ENCODE results near the gene LRCH1. TPM values are rescaled to one million over a fixed set of nuclear protein-coding genes. Genes with fewer than 3 reads are reported as not detected.
A peak's percentile ranks its signal among the peaks of the same experiment; 100 is the strongest.

Gene LRCH1
- polyA plus RNA-seq, 3 donors = 30.0 to 33.8 (median 32.2) TPM

- DNase-seq = no peak
Observed at GRCh38 chr13:46698014-46698413, 145.0 kb downstream of the LRCH1 start.

DNA sequence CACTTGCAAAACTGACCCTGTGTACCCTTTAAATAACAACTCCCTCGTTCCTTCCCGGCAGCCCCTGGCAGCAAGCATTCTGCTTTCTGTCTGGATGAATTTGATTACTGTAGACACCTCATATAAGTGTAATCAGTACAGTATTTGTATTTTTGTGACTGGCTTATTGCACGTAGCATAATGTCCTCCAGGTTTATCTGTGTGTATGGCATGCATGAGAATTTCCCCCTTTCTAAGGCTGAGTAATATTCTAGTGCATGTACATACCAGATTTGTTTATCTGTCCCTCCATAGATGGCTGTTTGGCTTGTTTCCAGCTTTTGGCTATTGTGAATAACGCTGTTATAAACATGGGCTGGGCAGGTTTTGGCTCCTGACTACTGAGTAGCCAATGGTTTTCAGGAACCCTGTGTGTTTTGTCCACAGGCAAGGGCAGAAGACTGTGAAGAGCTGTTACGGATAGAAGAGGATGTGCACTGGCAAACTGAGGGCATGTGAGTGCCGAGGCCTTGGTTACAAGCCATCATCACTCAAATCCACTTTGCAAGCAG is 146.0 kb downstream of the LRCH1 start:
- DNase-seq = no peak

DNA sequence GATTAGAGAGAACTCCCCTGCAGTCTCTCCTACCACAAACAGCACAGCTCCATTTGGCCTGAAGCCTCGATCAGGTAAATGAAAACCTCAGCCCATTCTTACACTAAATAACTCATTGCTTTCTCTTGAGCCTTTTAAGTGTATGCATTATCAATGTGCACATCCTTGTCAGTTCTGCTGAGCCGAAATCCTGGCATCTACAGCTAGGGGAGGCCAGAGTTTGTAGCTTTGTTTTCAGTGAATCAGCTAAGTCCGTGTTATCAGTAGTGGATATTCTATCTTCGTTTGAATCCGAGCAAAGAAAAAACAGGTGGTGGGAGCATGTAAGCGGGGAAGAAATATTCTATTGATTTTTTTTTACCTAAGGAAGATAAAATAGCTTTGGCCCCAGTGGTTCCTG is 159.6 kb downstream of the LRCH1 start:
- no peak for DNase-seq

- DNase-seq = no peak
Observed at GRCh38 chr13:46715363-46715762, 162.4 kb downstream of the LRCH1 start.

GRCh38 chr13:46716821-46717220 is 163.9 kb downstream of the LRCH1 start:
- DNase-seq = peak; percentile 50

- DNase-seq = no peak
Observed at GRCh38 chr13:46717275-46717674, 164.3 kb downstream of the LRCH1 start.

GRCh38 chr13:46717856-46718255 is 164.9 kb downstream of the LRCH1 start:
- DNase-seq = no peak

DNA sequence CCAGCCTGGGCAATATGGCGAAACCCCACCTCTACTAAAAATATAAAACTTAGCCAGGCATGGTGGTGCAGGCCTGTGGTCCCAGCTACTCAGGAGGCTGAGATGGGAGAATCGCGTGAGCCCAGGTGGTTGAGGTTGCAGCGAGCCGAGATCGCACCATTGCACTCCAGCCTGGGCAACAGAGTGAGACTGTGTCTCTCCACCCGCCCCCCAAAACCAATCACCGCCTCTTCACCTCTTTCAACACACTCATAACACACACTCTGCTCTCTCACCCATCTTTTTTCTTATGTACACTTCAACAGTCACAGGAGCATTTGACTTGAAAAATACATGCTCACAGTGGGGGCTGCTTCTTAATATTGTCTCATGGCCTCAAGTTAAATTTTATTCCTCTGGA is 167.2 kb downstream of the LRCH1 start:
- no peak for DNase-seq

- peak; percentile 42 for DNase-seq
Observed at GRCh38 chr13:46721054-46721453, 168.1 kb downstream of the LRCH1 start.

DNA sequence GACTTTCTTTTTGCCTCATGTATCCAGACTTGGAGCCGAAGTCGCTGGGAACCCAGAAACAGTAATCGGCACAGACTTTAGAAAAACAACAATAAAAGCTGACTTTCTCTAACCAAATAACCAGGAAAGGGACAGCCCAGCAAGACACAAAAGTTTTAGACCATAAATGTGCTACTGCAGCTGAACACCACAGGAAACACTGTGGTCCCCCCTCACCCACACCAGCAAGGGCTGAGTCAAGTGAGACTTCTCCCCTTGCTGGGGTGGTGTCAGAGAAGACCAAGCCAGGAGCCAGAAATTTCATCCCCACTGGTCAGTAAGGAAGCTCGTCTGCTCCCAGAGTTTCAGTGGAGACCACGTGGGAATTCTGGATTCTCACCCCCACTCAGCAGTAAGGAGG is 173.4 kb downstream of the LRCH1 start:
- DNase-seq = no peak

DNA sequence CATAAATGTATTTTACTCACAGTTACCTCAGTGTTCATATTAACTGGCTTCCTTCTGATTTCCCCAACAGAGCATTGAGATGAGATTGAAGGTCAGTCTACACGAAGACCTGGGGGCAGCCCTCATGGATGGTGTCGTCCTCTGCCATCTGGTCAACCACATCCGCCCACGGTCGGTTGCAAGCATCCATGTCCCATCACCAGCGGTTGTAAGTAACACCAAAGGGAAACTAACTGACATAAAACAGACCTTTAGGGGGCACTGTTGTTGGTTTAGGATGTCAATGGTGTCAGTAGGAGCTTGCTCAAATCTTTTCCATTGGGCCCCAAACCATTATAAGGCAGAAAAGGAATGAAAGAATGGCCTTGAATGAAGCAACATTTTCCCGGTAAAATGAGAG is 175.8 kb downstream of the LRCH1 start:
- DNase-seq = no peak

GRCh38 chr13:46731535-46731934 is 178.6 kb downstream of the LRCH1 start:
- DNase-seq = no peak

DNA sequence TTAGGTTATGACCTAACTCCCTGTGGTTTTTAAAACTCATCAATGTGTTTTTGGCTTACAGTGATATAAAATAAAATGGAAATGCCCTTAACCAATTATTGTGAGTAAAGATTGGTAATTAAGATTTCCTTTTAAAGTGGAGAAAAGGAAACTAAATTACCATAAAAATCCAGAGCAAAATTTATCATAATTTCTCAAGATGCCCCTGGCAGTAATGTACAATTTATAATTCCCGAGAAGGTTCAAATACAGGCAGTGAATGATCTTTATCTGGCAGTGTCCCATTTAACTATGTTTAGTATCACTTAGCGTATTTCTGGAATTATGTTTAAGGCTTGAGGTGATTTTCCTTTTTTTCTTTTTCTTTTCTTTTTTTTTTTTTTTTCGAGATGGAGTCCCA is 182.5 kb downstream of the LRCH1 start:
- DNase-seq = no peak

DNA sequence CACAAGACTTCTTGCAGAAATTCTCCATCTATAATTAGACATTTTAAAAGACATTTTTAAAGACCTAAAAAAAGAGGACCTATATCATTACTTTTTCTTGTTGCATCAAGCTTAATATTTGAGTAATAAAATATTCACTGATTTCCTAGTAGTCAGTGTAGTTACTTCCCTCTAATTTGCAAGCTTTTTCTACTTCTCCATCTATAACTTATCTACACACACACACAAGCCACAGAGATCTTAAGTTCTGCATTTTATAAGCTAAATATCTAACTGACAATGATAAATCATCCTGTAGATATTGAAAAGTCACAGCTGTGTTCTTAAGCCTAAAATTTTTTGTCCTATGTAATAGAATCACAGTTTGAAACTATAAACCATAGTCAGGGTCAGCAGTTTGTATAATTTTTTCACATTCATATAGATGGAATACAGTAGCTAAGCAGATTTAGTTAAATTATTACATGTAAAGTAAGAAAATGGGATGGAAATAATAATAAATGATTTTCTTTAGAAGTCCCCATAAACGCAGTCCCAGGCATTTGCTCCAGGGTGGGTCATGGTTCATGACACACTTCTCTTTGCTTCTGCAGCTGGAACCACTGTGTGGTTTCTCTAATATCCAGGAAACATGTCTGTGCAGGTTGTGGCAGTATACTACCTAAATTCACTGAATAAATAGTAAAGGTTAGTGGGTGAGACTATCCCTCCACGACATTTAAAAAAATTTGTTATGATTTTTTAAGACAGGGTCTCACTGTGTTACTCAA is 183.8 kb downstream of the LRCH1 start:
- no peak for DNase-seq

GRCh38 chr13:46738055-46738454 is 185.1 kb downstream of the LRCH1 start:
- no peak for DNase-seq

GRCh38 chr13:46738766-46739165 is 185.8 kb downstream of the LRCH1 start:
- no peak for DNase-seq

DNA sequence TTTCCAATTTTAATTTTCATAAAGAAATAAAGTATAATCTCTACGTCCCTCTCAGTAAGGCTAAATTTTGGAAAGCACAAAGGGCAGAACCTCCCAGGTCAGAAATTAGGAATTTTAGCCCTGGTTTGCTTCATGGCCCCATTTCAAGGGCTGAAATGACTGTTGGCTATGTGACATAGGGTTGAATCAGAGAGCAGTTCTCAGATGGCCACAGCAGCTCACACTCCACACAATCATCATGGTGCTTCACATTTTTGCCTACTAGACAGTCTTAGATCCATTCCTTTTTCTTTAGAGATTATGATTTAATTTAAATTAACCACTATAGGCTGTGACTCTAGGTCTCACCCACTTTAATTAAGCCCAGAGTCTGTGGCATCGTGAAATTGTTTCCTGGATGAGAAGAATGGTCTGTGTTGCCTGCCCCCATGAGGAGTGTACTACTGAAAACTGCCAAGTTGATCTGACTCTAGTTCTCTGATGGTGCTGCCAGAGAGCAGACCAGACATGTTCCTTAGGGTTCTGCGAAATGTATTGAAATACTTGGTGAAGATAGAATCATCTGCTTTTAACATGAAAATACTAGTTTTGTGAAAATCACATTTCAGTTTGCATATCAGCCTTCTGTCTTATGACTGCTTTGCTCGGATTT is 186.6 kb downstream of the LRCH1 start:
- no peak for DNase-seq

DNA sequence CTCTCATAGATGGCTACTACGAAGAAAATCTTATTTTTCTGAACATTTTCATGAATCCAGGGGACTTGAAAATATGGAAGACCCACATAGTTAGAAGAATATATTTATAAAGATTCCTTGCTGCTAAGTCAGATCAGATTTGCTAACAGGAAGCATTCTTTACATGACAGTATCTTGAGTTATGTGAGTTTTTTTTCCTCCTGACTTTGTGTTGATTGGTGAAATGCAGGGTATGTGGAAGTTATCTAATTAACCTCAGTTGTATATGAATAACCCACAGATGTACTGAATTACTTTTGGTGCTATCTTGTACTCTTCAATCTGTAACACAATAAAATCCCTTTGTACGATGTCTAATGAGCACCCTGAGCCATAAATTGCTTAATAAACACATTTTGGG is 190.2 kb downstream of the LRCH1 start:
- DNase-seq = no peak

- DNase-seq = no peak
Observed at GRCh38 chr13:46745062-46745461, 192.1 kb downstream of the LRCH1 start.

DNA sequence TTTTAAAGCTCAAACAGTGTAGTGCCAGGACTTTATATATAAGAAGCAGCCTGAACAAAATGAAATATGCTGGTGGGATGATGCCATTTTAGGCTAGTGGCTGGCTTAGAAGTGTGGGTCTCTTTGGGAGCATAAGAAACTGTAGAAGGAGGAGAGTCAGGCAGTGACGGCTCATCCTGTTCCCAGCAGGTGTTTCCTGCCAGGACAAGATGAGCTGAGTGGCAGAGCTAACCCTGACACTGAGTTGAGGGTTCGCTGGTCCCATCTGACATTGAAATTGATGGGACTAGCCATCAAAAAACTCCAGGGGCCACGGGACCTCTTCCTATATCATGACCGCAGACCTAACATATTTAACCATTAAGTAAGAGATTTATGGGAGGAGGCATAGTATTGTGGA is 192.7 kb downstream of the LRCH1 start:
- DNase-seq = no peak

DNA sequence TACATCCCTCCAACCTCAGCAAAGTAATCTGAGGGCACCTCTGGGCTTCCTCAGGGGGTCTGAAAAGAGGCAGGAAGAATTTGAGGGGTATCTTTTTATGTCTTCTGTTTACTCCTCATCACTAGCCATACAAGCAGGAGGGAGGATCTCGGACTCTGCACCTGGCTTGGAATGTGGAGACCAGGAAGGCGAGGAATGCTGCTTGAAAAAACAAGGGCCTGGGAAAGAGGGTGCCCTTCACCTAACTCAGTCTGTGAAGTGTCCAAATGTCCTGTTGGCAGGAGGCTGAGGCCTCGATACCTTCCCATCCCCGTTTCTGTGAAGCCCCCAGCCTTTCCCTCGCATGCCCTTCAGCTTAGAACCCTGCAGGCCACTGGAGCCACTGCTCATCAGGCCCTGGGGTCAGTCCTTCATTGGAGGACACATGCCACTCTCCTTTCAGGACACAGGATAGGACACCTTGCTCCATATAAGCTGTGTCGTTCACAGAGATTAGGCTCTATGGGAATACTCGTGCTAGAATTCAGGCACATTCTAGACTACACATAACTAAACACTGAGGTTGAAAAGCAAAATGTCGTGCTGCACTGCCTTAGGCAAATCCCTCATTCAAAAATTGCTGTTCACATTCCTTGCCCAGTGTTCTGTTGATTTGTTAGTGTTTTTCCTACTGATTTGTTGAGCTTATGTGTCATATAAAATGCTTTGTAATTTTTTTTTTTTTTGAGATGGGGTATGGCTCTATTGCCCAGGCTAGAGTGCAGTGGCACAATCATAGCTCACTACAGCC is 194.3 kb downstream of the LRCH1 start:
- no peak for DNase-seq

DNA sequence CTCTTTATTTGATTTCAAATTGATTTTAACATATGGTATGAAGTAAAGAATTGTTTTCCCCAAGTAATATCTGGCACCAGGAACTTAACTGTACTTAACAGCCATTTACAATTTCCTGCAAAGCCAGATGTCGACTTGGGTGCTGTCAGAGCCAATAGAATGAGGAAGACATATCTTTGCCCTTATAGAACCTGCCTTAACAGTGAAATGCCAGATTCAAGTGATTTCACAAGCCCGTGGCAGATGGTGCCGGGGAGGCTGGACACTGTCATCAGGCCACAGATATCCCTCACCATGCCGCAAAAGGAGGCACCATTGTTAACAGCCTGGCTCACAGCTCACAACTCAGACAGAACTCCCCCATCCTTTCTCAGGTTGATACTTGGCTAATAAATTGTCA is 195.3 kb downstream of the LRCH1 start:
- DNase-seq = no peak

DNA sequence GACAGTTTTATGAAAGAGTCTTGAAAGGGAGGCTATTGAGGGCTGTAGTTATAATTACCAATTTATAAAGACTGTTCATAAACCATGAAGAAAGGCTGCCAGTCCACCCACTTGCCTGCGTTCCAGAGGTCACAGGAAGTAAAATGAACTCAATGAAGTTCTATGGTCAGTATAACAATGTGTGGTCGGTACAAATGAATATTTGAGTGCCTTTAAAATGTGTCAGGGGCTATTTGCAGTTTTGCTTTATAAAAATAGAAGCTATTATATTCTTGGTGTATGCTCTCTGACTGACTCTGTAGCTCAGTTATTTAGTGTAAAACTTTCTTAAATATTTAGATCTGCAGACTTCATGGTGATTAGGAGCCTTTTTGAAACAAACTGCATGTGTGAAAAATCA is 197.0 kb downstream of the LRCH1 start:
- DNase-seq = no peak
